SH-SY5Y (cell line): Measurements from ENCODE around the gene EFCAB11.

Experiments
- GATA2 ChIP-seq: IDR thresholded peaks from 2 replicates; pipeline ENCODE4 v1.6.1; 2011; ENCODE audit warnings: mild to moderate bottlenecking, low read depth, low read length
- GATA3 ChIP-seq: IDR thresholded peaks from 2 replicates; pipeline ENCODE4 v1.6.1; 2011; ENCODE audit warnings: low read depth, mild to moderate bottlenecking, low read length, moderate library complexity

EFCAB11 gene

GRCh38 chr14:89954070-89955021 is at the start of gene EFCAB11:
TSS of gene EFCAB11 (minus strand) at chr14:89954730. CDS start at chr14:89954660, 70 bp downstream.
- TF ChIP-seq GATA2 (no peak), GATA3 (no peak)

- TF ChIP-seq GATA3 (no peak), GATA2 (peak; percentile 31; the same call in 1 of the 2 replicates)
These were observed 49.2 kb upstream of the EFCAB11 start for GRCh38 chr14:90003526-90004307.

GRCh38 chr14:90000935-90001334 is 46.4 kb upstream of the EFCAB11 start:
- no peak for TF ChIP-seq GATA2
- TF ChIP-seq GATA3 = no peak

- no peak for TF ChIP-seq GATA2
- no peak for TF ChIP-seq GATA3
These were observed 42.4 kb upstream of the EFCAB11 start for GRCh38 chr14:89996963-89997362.

GRCh38 chr14:89992273-89992672 is 37.7 kb upstream of the EFCAB11 start:
- TF ChIP-seq GATA3 (no peak), GATA2 (no peak)

GRCh38 chr14:89990623-89991275 is 36.2 kb upstream of the EFCAB11 start:
- TF ChIP-seq GATA2 (no peak), GATA3 (no peak)

GRCh38 chr14:89990218-89990617 is 35.7 kb upstream of the EFCAB11 start:
- TF ChIP-seq GATA2 (0 out of 2 replicates have a peak, but pooled peaks have one; percentile 21), GATA3 (no peak)

GRCh38 chr14:89988787-89989186 is 34.3 kb upstream of the EFCAB11 start:
- no peak for TF ChIP-seq GATA3
- no peak for TF ChIP-seq GATA2

- TF ChIP-seq GATA2 (no peak), GATA3 (no peak)
These were observed 32.6 kb upstream of the EFCAB11 start for GRCh38 chr14:89987161-89987475.

- no peak for TF ChIP-seq GATA3
- no peak for TF ChIP-seq GATA2
These were observed 32.1 kb upstream of the EFCAB11 start for GRCh38 chr14:89986462-89987160.

- TF ChIP-seq GATA3 (no peak), GATA2 (no peak)
These were observed 28.8 kb upstream of the EFCAB11 start for GRCh38 chr14:89983375-89983774.

- TF ChIP-seq GATA3 = no peak
- no peak for TF ChIP-seq GATA2
These were observed 24.1 kb upstream of the EFCAB11 start for GRCh38 chr14:89978656-89979055.

GRCh38 chr14:89977668-89978067 is 23.1 kb upstream of the EFCAB11 start:
- TF ChIP-seq GATA3 (no peak), GATA2 (no peak)

- TF ChIP-seq GATA3 = no peak
- TF ChIP-seq GATA2 = no peak
These were observed 18.8 kb upstream of the EFCAB11 start for GRCh38 chr14:89973234-89973823.
